SK-N-SH (cell line): ENCODE data around the gene CCDC138. TPM values are rescaled to one million over a fixed set of nuclear protein-coding genes. Genes with fewer than 3 reads are reported as not detected.

Experiments
- CTCF ChIA-PET: fragments of 300-600, 350-600 bp; formaldehyde crosslinking; extraction: SDS; loops from one replicate; lab custom pipeline; 2021; lab: Yijun Ruan, JAX
- POLR2A ChIA-PET: fragments of 350-600 bp; sonication (Branson Sonifier 250); formaldehyde crosslinking; extraction: SDS; loops from one replicate; lab custom pipeline; 2020; ENCODE audit warnings: antibody characterized with exemption, inconsistent platforms; lab: Yijun Ruan, JAX
- DNase-seq: peaks from one replicate; pipeline ENCODE4 v3.0.0; 2012
- H2AFZ ChIP-seq: fragments of 200-600 bp; sonication (generic); 2 replicates; pipeline ENCODE4 v1.8.1; 2016; ENCODE audit warnings: antibody characterized with exemption, mild to moderate bottlenecking, low read depth
- H3F3A ChIP-seq: fragments of 200-600 bp; sonication (generic); replicated peaks from 2 replicates; pipeline ENCODE3; 2016; ENCODE audit warnings: antibody characterized with exemption, mild to moderate bottlenecking; ENCODE audit not compliant: insufficient read depth
- H3K27ac ChIP-seq, 2 experiments: fragments of 200-500 bp in 1 of 2; fragments of 200-600 bp in 1 of 2; sonication (Bioruptor generic) in 1 of 2; sonication (generic), shearing (Covaris generic) in 1 of 2; 2 replicates each; pipeline versions ENCODE4 v1.5.1 to v1.6.1; 2014 to 2016; ENCODE audit warnings: low read depth in 2 of 2, inconsistent platforms in 1 of 2, low read length in 1 of 2, mild to moderate bottlenecking in 1 of 2, mixed read lengths in 1 of 2
- H3K27me3 ChIP-seq: fragments of 200-600 bp; sonication (generic), shearing (Covaris generic); 2 replicates; pipeline ENCODE4 v1.6.1; 2016; ENCODE audit warnings: mixed run types; ENCODE audit not compliant: insufficient read depth
- H3K36me3 ChIP-seq, 2 experiments: fragments of 200-500 bp in 1 of 2; fragments of 200-600 bp in 1 of 2; sonication (Bioruptor generic) in 1 of 2; sonication (generic) in 1 of 2; replicated peaks in 1 of 2; 2 replicates each; pipeline versions ENCODE3 to v1.5.1; 2014 to 2016; ENCODE audit warnings: low read length in 1 of 2, mild to moderate bottlenecking in 1 of 2; ENCODE audit not compliant: insufficient read depth in 2 of 2, control insufficient read depth in 1 of 2
- H3K4me1 ChIP-seq, 2 experiments: fragments of 200-500 bp in 1 of 2; fragments of 200-600 bp in 1 of 2; sonication (Bioruptor generic) in 1 of 2; sonication (generic), shearing (Covaris generic) in 1 of 2; 2 replicates each; pipeline versions ENCODE4 v1.5.1 to v1.6.1; 2014 to 2016; ENCODE audit warnings: low read depth in 1 of 2, low read length in 1 of 2, mixed run types in 1 of 2; ENCODE audit not compliant: insufficient read depth in 2 of 2, control insufficient read depth in 1 of 2
- H3K4me2 ChIP-seq: fragments of 200-600 bp; sonication (generic), shearing (Covaris generic); 2 replicates; pipeline ENCODE4 v1.6.1; 2017; ENCODE audit warnings: mixed run types
- H3K4me3 ChIP-seq, 2 experiments: fragments of 200-500 bp in 1 of 2; fragments of 200-600 bp in 1 of 2; sonication (Bioruptor generic) in 1 of 2; sonication (generic), shearing (Covaris generic) in 1 of 2; 2 replicates each; pipeline versions ENCODE4 v1.5.1 to v1.8.1; 2014 to 2016; ENCODE audit warnings: low read depth in 2 of 2, inconsistent platforms in 1 of 2, low read length in 1 of 2, mild to moderate bottlenecking in 1 of 2, mixed read lengths in 1 of 2, moderate library complexity in 1 of 2
- H3K79me2 ChIP-seq: fragments of 200-600 bp; sonication (generic); 2 replicates; pipeline ENCODE4 v1.8.1; 2017; ENCODE audit warnings: mild to moderate bottlenecking; ENCODE audit not compliant: insufficient read depth
- H3K9ac ChIP-seq: fragments of 200-600 bp; sonication (generic); 2 replicates; pipeline ENCODE4 v1.6.1; 2017; ENCODE audit warnings: mixed run types
- H3K9me2 ChIP-seq: fragments of 200-600 bp; sonication (generic); 2 replicates; pipeline ENCODE4 v1.6.1; 2017; ENCODE audit warnings: mixed run types
- H3K9me3 ChIP-seq: fragments of 200-600 bp; sonication (generic); 2 replicates; pipeline ENCODE4 v1.6.1; 2017; ENCODE audit warnings: mixed run types, mild to moderate bottlenecking, moderate library complexity
- H4K20me1 ChIP-seq: fragments of 200-600 bp; sonication (generic); 2 replicates; pipeline ENCODE4 v1.6.1; 2017; ENCODE audit warnings: mild to moderate bottlenecking, mixed run types; ENCODE audit not compliant: insufficient read depth
- EP300 ChIP-seq, 2 experiments: IDR thresholded peaks; 2 replicates each; pipeline versions ENCODE4 v1.4.0 to v1.6.1; 2012; ENCODE audit warnings: borderline replicate concordance in 1 of 2, low read depth in 1 of 2, low read length in 1 of 2
- FOSL2 ChIP-seq: IDR thresholded peaks from 2 replicates; pipeline ENCODE4 v1.4.0; 2012; ENCODE audit warnings: low read depth, mild to moderate bottlenecking, moderate library complexity, borderline replicate concordance
- FOXM1 ChIP-seq: IDR thresholded peaks from 2 replicates; pipeline ENCODE4 v1.4.0; 2012; ENCODE audit warnings: low read depth, mild to moderate bottlenecking
- GABPA ChIP-seq: IDR thresholded peaks from 2 replicates; pipeline ENCODE4 v1.4.0; 2012; ENCODE audit warnings: low read depth, mild to moderate bottlenecking
- MEF2A ChIP-seq: IDR thresholded peaks from 2 replicates; pipeline ENCODE4 v1.4.0; 2012; ENCODE audit warnings: low read depth, borderline replicate concordance
- NFIC ChIP-seq: IDR thresholded peaks from 2 replicates; pipeline ENCODE4 v1.4.0; 2012; ENCODE audit warnings: borderline replicate concordance
- NRF1 ChIP-seq: IDR thresholded peaks from 2 replicates; pipeline ENCODE4 v1.6.1; 2012; ENCODE audit warnings: low read depth, mild to moderate bottlenecking, low read length
- POLR2AphosphoS5 ChIP-seq: IDR thresholded peaks from 2 replicates; pipeline ENCODE4 v1.6.1; 2012; ENCODE audit warnings: low read depth, low read length
- RAD21 ChIP-seq: IDR thresholded peaks from 2 replicates; pipeline ENCODE4 v1.6.1; 2012; ENCODE audit warnings: mild to moderate bottlenecking, low read length
- RCOR1 ChIP-seq: fragments of 150-350 bp; IDR thresholded peaks from 2 replicates; pipeline ENCODE4 v1.6.1; 2017; ENCODE audit warnings: antibody characterized with exemption, low read length
- RFX5 ChIP-seq: IDR thresholded peaks from 2 replicates; pipeline ENCODE4 v1.6.1; 2012; ENCODE audit warnings: mild to moderate bottlenecking, improper control_type of control experiment, low read length
- RXRA ChIP-seq: IDR thresholded peaks from 2 replicates; pipeline ENCODE4 v1.4.0; 2012; ENCODE audit warnings: low read depth, mild to moderate bottlenecking, borderline replicate concordance
- SMC3 ChIP-seq: IDR thresholded peaks from 2 replicates; pipeline ENCODE4 v1.6.1; 2012; ENCODE audit warnings: low read depth, low read length, improper control_type of control experiment
- TCF12 ChIP-seq: IDR thresholded peaks from 2 replicates; pipeline ENCODE4 v1.4.0; 2012
- YY1 ChIP-seq: IDR thresholded peaks from 2 replicates; pipeline ENCODE4 v1.4.0; 2012; ENCODE audit warnings: low read depth, mild to moderate bottlenecking
- WGBS: methylation state at CpG from one replicate; pipeline ENCODE4 v1.1.6; 2017; ENCODE audit warnings: low lambda C conversion rate; 5-methylcytosine and 5-hydroxymethylcytosine counted together
- polyA plus RNA-seq, 3 experiments: library from polyadenylated mRNA; depleted of rRNA; stranded (reverse); fragments of >200 nt; gene quantifications; 2 replicates each; pipeline ENCODE4 v1.2.3, GENCODE V29; 2012
- TF ChIP-seq, protein P1 (sequence below): IDR thresholded peaks from 2 replicates; pipeline ENCODE4; 2012
- TF ChIP-seq, protein P2 (sequence below): IDR thresholded peaks from 2 replicates; pipeline ENCODE4 v1.6.1; 2012; ENCODE audit warnings: mild to moderate bottlenecking, low read depth, low read length, moderate library complexity
- TF ChIP-seq, protein P3 (sequence below): fragments of 200-600 bp; sonication (generic); IDR thresholded peaks from 2 replicates; pipeline ENCODE4 v1.6.1; 2017; ENCODE audit warnings: antibody characterized with exemption, mild to moderate bottlenecking, moderate library complexity
- TF ChIP-seq, protein P4 (sequence below): fragments of 150-350 bp; IDR thresholded peaks from 2 replicates; pipeline ENCODE4 v1.6.1; 2016; ENCODE audit warnings: mild to moderate bottlenecking, low read depth, low read length
- TF ChIP-seq, protein P5 (sequence below): IDR thresholded peaks from 2 replicates; pipeline ENCODE4 v1.4.0; 2012; ENCODE audit warnings: low read depth, borderline replicate concordance

Gene CCDC138
- polyA plus RNA-seq, 1 of the 3 experiments (the other 2 are of a cell fraction), result 1.2 TPM

DNA sequence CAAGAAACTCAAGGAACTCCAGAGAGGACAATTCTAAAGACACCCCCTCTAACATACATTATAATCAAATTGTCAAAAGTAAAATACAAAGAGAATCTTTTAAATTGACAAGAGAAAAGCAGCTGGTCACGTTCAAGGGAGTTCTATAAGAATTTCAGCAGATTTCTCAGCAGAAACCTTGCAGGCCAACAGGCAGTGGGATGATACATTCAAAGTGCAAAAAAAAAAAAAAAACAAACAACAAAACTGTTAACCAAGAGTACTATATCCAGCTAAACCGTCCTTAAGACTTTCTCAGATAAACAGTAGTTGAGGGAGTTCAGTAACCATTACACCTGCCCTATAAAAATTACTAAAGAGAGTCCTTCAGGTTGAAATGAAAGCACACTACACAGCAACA, 33.9 kb downstream of the CCDC138 start:
- peaks cover 3% of the 10 kb centered on the region for H3F3A ChIP-seq
- DNase-seq, result no peak
- no peaks in the 10 kb centered on the region for H3K27me3 ChIP-seq
- H3K9me3 ChIP-seq, result no peaks in the 10 kb centered on the region
- no peaks in the 10 kb centered on the region for H3K79me2 ChIP-seq
- H4K20me1 ChIP-seq, result no peaks in the 10 kb centered on the region
- no peak overlapping the region for H3K4me2 ChIP-seq
- H3K36me3 ChIP-seq, result peaks cover 10 to 58% of the 10 kb centered on the region in 2 experiments
- TF ChIP-seq NFIC, result no peak
- no peak for TF ChIP-seq NRF1
- no peak for TF ChIP-seq FOSL2
- no peak for TF ChIP-seq FOXM1
- no peak for TF ChIP-seq RFX5
- TF ChIP-seq, protein P1, sequence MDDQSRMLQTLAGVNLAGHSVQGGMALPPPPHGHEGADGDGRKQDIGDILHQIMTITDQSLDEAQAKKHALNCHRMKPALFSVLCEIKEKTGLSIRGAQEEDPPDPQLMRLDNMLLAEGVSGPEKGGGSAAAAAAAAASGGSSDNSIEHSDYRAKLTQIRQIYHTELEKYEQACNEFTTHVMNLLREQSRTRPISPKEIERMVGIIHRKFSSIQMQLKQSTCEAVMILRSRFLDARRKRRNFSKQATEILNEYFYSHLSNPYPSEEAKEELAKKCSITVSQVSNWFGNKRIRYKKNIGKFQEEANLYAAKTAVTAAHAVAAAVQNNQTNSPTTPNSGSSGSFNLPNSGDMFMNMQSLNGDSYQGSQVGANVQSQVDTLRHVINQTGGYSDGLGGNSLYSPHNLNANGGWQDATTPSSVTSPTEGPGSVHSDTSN, result no peak
- TF ChIP-seq EP300 (IDR thresholded peaks at IDR 0.05; ENCODE audit: borderline replicate concordance in 1 of 2, low read depth in 1 of 2, low read length in 1 of 2), result no peak
- no peak for TF ChIP-seq GABPA
- TF ChIP-seq SMC3, result no peak
- no peak for TF ChIP-seq RXRA
- no peak for TF ChIP-seq POLR2AphosphoS5
- TF ChIP-seq YY1, result no peak
- TF ChIP-seq, protein P2, sequence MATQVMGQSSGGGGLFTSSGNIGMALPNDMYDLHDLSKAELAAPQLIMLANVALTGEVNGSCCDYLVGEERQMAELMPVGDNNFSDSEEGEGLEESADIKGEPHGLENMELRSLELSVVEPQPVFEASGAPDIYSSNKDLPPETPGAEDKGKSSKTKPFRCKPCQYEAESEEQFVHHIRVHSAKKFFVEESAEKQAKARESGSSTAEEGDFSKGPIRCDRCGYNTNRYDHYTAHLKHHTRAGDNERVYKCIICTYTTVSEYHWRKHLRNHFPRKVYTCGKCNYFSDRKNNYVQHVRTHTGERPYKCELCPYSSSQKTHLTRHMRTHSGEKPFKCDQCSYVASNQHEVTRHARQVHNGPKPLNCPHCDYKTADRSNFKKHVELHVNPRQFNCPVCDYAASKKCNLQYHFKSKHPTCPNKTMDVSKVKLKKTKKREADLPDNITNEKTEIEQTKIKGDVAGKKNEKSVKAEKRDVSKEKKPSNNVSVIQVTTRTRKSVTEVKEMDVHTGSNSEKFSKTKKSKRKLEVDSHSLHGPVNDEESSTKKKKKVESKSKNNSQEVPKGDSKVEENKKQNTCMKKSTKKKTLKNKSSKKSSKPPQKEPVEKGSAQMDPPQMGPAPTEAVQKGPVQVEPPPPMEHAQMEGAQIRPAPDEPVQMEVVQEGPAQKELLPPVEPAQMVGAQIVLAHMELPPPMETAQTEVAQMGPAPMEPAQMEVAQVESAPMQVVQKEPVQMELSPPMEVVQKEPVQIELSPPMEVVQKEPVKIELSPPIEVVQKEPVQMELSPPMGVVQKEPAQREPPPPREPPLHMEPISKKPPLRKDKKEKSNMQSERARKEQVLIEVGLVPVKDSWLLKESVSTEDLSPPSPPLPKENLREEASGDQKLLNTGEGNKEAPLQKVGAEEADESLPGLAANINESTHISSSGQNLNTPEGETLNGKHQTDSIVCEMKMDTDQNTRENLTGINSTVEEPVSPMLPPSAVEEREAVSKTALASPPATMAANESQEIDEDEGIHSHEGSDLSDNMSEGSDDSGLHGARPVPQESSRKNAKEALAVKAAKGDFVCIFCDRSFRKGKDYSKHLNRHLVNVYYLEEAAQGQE, result no peak
- TF ChIP-seq RAD21, result no peak
- TF ChIP-seq, protein P3, sequence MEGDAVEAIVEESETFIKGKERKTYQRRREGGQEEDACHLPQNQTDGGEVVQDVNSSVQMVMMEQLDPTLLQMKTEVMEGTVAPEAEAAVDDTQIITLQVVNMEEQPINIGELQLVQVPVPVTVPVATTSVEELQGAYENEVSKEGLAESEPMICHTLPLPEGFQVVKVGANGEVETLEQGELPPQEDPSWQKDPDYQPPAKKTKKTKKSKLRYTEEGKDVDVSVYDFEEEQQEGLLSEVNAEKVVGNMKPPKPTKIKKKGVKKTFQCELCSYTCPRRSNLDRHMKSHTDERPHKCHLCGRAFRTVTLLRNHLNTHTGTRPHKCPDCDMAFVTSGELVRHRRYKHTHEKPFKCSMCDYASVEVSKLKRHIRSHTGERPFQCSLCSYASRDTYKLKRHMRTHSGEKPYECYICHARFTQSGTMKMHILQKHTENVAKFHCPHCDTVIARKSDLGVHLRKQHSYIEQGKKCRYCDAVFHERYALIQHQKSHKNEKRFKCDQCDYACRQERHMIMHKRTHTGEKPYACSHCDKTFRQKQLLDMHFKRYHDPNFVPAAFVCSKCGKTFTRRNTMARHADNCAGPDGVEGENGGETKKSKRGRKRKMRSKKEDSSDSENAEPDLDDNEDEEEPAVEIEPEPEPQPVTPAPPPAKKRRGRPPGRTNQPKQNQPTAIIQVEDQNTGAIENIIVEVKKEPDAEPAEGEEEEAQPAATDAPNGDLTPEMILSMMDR, result no peak
- TF ChIP-seq RCOR1, result no peak
- no peak for TF ChIP-seq MEF2A
- no peak for TF ChIP-seq TCF12
- TF ChIP-seq, protein P4, sequence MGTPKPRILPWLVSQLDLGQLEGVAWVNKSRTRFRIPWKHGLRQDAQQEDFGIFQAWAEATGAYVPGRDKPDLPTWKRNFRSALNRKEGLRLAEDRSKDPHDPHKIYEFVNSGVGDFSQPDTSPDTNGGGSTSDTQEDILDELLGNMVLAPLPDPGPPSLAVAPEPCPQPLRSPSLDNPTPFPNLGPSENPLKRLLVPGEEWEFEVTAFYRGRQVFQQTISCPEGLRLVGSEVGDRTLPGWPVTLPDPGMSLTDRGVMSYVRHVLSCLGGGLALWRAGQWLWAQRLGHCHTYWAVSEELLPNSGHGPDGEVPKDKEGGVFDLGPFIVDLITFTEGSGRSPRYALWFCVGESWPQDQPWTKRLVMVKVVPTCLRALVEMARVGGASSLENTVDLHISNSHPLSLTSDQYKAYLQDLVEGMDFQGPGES, result no peak
- TF ChIP-seq, protein P5, sequence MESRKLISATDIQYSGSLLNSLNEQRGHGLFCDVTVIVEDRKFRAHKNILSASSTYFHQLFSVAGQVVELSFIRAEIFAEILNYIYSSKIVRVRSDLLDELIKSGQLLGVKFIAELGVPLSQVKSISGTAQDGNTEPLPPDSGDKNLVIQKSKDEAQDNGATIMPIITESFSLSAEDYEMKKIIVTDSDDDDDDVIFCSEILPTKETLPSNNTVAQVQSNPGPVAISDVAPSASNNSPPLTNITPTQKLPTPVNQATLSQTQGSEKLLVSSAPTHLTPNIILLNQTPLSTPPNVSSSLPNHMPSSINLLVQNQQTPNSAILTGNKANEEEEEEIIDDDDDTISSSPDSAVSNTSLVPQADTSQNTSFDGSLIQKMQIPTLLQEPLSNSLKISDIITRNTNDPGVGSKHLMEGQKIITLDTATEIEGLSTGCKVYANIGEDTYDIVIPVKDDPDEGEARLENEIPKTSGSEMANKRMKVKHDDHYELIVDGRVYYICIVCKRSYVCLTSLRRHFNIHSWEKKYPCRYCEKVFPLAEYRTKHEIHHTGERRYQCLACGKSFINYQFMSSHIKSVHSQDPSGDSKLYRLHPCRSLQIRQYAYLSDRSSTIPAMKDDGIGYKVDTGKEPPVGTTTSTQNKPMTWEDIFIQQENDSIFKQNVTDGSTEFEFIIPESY, result no peak
- no peak overlapping the region for H2AFZ ChIP-seq
- no peak overlapping the region for H3K9ac ChIP-seq
- no peak overlapping the region for H3K4me3 ChIP-seq
- POLR2A ChIA-PET, result no interaction called here
- H3K9me2 ChIP-seq, result no peaks in the 10 kb centered on the region
- no peaks in the 10 kb centered on the region for H3K4me1 ChIP-seq
- H3K27ac ChIP-seq, result no peak overlapping the region
- 94% methylated on average over 2 of the region's 2 CpGs for WGBS
- CTCF ChIA-PET, result no interaction called here
